H1 (cell line): Measurements from ENCODE around the gene GRIA1. TPM values are rescaled to one million over a fixed set of nuclear protein-coding genes. Genes with fewer than 3 reads are reported as not detected.

ENCODE experiments used
- CTCF ChIA-PET: fragments of 300-600 bp; sonication (Branson Sonifier 250); formaldehyde crosslinking; loops from one replicate; lab custom pipeline; 2021; ENCODE audit not compliant: partially characterized antibody; lab: Charles Lee
- POLR2A ChIA-PET: fragments of 300-600 bp; sonication (Branson Sonifier 250); formaldehyde crosslinking; loops from one replicate; lab custom pipeline; 2021; ENCODE audit warnings: inconsistent platforms; ENCODE audit not compliant: partially characterized antibody; lab: Charles Lee
- DNase-seq, 2 experiments: peaks; one replicate each; pipeline versions ENCODE4 v3.0.0 to v3.0.0-alpha.2; 2010 to 2022; ENCODE audit warnings: low spot score in 2 of 2, low read depth in 1 of 2, mixed read lengths in 1 of 2
- FAIRE-seq: peaks from 2 replicates; lab custom pipeline; 2011; peaks lifted over from hg19 to GRCh38; lab: Jason Lieb, UNC
- H2AFZ ChIP-seq: 2 replicates; pipeline ENCODE4 v1.8.1; 2012; ENCODE audit warnings: low read length, inconsistent platforms
- H2AK5ac ChIP-seq: 2 replicates; pipeline ENCODE4 v1.6.1; 2013; ENCODE audit warnings: low read depth, low read length
- H2BK120ac ChIP-seq: replicated peaks from 2 replicates; pipeline ENCODE3; 2013; ENCODE audit warnings: low read depth, low read length, inconsistent platforms
- H2BK12ac ChIP-seq: 2 replicates; pipeline ENCODE4 v1.6.1; 2013; ENCODE audit warnings: low read depth, low read length
- H2BK15ac ChIP-seq: 2 replicates; pipeline ENCODE4 v1.6.1; 2013; ENCODE audit warnings: low read length
- H2BK20ac ChIP-seq: 2 replicates; pipeline ENCODE4 v1.6.1; 2013; ENCODE audit warnings: low read length
- H2BK5ac ChIP-seq: 2 replicates; pipeline ENCODE4 v1.6.1; 2013; ENCODE audit warnings: low read depth, low read length
- H3K14ac ChIP-seq: 2 replicates; pipeline ENCODE4 v1.6.1; 2013; ENCODE audit warnings: inconsistent platforms; ENCODE audit not compliant: insufficient read length
- H3K18ac ChIP-seq: 2 replicates; pipeline ENCODE4 v1.6.1; 2013; ENCODE audit warnings: low read length; ENCODE audit errors: extremely low read depth
- H3K23ac ChIP-seq: 2 replicates; pipeline ENCODE4 v1.6.1; 2013; ENCODE audit warnings: inconsistent platforms; ENCODE audit not compliant: insufficient read length
- H3K23me2 ChIP-seq: 2 replicates; pipeline ENCODE4 v1.6.1; 2013; ENCODE audit warnings: low read depth, low read length
- H3K27ac ChIP-seq: 2 replicates; pipeline ENCODE4 v1.6.1; 2011; ENCODE audit warnings: low read depth, low read length, inconsistent platforms
- H3K27me3 ChIP-seq, 4 experiments: replicated peaks in 1 of 4; 1 replicate in 1 of 4; 2 replicates in 3 of 4; pipeline versions ENCODE4 v1.6.1 to v1.8.1; 2011 to 2013; ENCODE audit warnings: low read length in 3 of 4, mild to moderate bottlenecking in 3 of 4, inconsistent platforms in 2 of 4, mixed read lengths in 2 of 4, moderate library complexity in 1 of 4; ENCODE audit not compliant: control insufficient read depth in 3 of 4, insufficient read depth in 3 of 4; ENCODE audit errors: extremely low read depth in 1 of 4
- H3K36me3 ChIP-seq, 4 experiments: 2 replicates each; pipeline versions ENCODE4 v1.6.1 to v1.8.1; 2011 to 2013; ENCODE audit warnings: mild to moderate bottlenecking in 4 of 4, low read length in 3 of 4, moderate library complexity in 2 of 4, control low read depth in 1 of 4, inconsistent platforms in 1 of 4; ENCODE audit not compliant: insufficient read depth in 4 of 4, control insufficient read depth in 2 of 4
- H3K4ac ChIP-seq: replicated peaks from 2 replicates; pipeline ENCODE3; 2013; ENCODE audit warnings: low read length, low read depth, mixed read lengths, inconsistent platforms; ENCODE audit not compliant: insufficient read length
- H3K4me1 ChIP-seq, 4 experiments: replicated peaks in 1 of 4; 1 replicate in 1 of 4; 2 replicates in 3 of 4; pipeline versions ENCODE4 v1.6.1 to v1.8.1; 2011 to 2013; ENCODE audit warnings: low read length in 3 of 4, inconsistent platforms in 2 of 4, mixed read lengths in 1 of 4; ENCODE audit not compliant: insufficient read depth in 4 of 4, control insufficient read depth in 3 of 4
- H3K4me2 ChIP-seq, 2 experiments: 2 replicates each; pipeline versions ENCODE4 v1.6.1 to v1.8.1; 2011 to 2013; ENCODE audit warnings: low read depth in 2 of 2, low read length in 2 of 2, control low read depth in 1 of 2, inconsistent platforms in 1 of 2, mild to moderate bottlenecking in 1 of 2; ENCODE audit not compliant: insufficient read depth in 1 of 2
- H3K4me3 ChIP-seq, 4 experiments: fragments of 200-600, 300-600 bp in 1 of 4; sonication (generic), shearing (Covaris generic), sonication (Bioruptor Twin) in 1 of 4; 2 replicates each; pipeline versions ENCODE4 v1.5.1 to v1.8.1; 2011 to 2016; ENCODE audit warnings: low read length in 4 of 4, low read depth in 3 of 4, control low read depth in 2 of 4, inconsistent platforms in 2 of 4, mild to moderate bottlenecking in 2 of 4, mixed read lengths in 1 of 4, moderate library complexity in 1 of 4; ENCODE audit not compliant: insufficient read depth in 2 of 4; ENCODE audit errors: extremely low read depth in 1 of 4
- H3K56ac ChIP-seq: replicated peaks from 2 replicates; pipeline ENCODE3; 2013; ENCODE audit warnings: low read depth, mild to moderate bottlenecking, mixed read lengths, low read length, inconsistent platforms; ENCODE audit not compliant: insufficient read length
- H3K79me1 ChIP-seq: 2 replicates; pipeline ENCODE4 v1.6.1; 2013; ENCODE audit warnings: low read depth, low read length, control low read depth
- H3K79me2 ChIP-seq, 2 experiments: 2 replicates each; pipeline versions ENCODE4 v1.6.1 to v1.8.1; 2012 to 2013; ENCODE audit warnings: low read length in 2 of 2, mild to moderate bottlenecking in 2 of 2, inconsistent platforms in 1 of 2; ENCODE audit not compliant: insufficient read depth in 2 of 2, control insufficient read depth in 1 of 2
- H3K9ac ChIP-seq, 4 experiments: replicated peaks in 1 of 4; 1 replicate in 1 of 4; 2 replicates in 3 of 4; pipeline versions ENCODE4 v1.6.1 to v1.8.1; 2011 to 2013; ENCODE audit warnings: low read depth in 3 of 4, low read length in 3 of 4, control low read depth in 2 of 4, mild to moderate bottlenecking in 2 of 4, moderate library complexity in 2 of 4, inconsistent platforms in 1 of 4; ENCODE audit errors: extremely low read depth in 1 of 4
- H3K9me3 ChIP-seq, 2 experiments: 2 replicates each; pipeline versions ENCODE4 v1.6.1 to v1.8.1; 2012 to 2013; ENCODE audit warnings: mild to moderate bottlenecking in 2 of 2, moderate library complexity in 2 of 2, control low read depth in 1 of 2, inconsistent platforms in 1 of 2, low read depth in 1 of 2, low read length in 1 of 2, mixed read lengths in 1 of 2; ENCODE audit not compliant: insufficient read depth in 2 of 2
- H4K20me1 ChIP-seq, 2 experiments: replicated peaks in 1 of 2; 2 replicates each; pipeline versions ENCODE3 to v1.8.1; 2011 to 2013; ENCODE audit warnings: inconsistent platforms in 2 of 2, low read length in 2 of 2, mild to moderate bottlenecking in 1 of 2; ENCODE audit not compliant: insufficient read depth in 2 of 2, control insufficient read depth in 1 of 2
- H4K5ac ChIP-seq: 2 replicates; pipeline ENCODE4 v1.6.1; 2013; ENCODE audit warnings: low read length, low read depth, mixed read lengths, inconsistent platforms; ENCODE audit not compliant: insufficient read length
- H4K8ac ChIP-seq: 2 replicates; pipeline ENCODE4 v1.8.0; 2013; ENCODE audit warnings: mild to moderate bottlenecking, moderate library complexity, low read length, inconsistent platforms; ENCODE audit not compliant: insufficient read depth; ENCODE audit errors: extremely low read depth
- H4K91ac ChIP-seq: replicated peaks from 2 replicates; pipeline ENCODE3; 2013; ENCODE audit warnings: low read length, mixed read lengths, inconsistent platforms; ENCODE audit not compliant: insufficient read length
- BCL11A ChIP-seq, 2 experiments: IDR thresholded peaks; one replicate each; pipeline ENCODE4 v1.6.1; 2011; ENCODE audit warnings: low read depth in 2 of 2, low read length in 2 of 2, mild to moderate bottlenecking in 2 of 2
- NANOG ChIP-seq: IDR thresholded peaks from 2 replicates; pipeline ENCODE4 v1.6.1; 2011; ENCODE audit warnings: low read length, low read depth, mild to moderate bottlenecking, inconsistent platforms; ENCODE audit not compliant: insufficient read depth, poor library complexity, severe bottlenecking
- TAF1 ChIP-seq: IDR thresholded peaks from 2 replicates; pipeline ENCODE4 v1.6.1; 2011; ENCODE audit warnings: mild to moderate bottlenecking, low read depth, low read length
- polyA plus RNA-seq, 7 experiments: library from polyadenylated mRNA; depleted of rRNA in 3 of 7; stranded (reverse) in 5 of 7; unstranded in 2 of 7; fragments of >200 nt in 5 of 7; fragments of 200-250 nt in 2 of 7; gene quantifications; 1 replicate in 5 of 7; 2 replicates in 1 of 7; 4 replicates in 1 of 7; pipeline versions ENCODE4 v1.2.1 to v1.2.3, GENCODE V29; 2011 to 2013; ENCODE audit warnings: missing spikeins in 2 of 7, mixed read lengths in 2 of 7
- total RNA-seq: library from RNA; stranded (reverse); fragmentation: NEBNext Ultra II Directional; extraction: Animal tissue kit (Norgen Biotek cat#: 25700); gene quantifications from 2 replicates; pipeline ENCODE4 v1.2.1, GENCODE V29; 2021

The GRIA1 gene
- total and polyA plus RNA-seq, 2 of the 8 experiments (the other 6 are each of a cell fraction or from before 2014, with no cell fraction given), result 0.97 to 2.5 TPM

DNA sequence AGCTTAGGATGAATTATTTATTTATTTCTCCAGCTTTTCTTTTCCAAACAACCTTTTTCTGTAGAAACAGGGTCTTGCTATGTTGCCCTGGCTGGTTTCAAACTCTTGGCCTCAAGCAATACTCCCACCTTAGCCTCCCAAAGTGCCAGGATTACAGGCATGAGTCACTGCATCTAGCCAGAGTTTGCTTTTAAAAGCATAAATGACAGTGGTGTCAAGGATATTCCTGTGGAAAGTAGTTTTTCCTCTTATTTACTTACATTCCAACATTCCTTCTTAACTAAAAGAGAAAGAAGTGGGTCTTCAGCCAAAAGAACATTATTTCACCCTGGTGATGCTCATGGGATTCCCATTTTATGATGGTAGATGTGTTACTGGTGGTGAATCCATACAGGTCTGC, 62.4 kb downstream of the GRIA1 start:
- Histone ChIP-seq H3K79me1 (no peaks in the 10 kb centered on the region), H3K4me2 (no peak overlapping the region; a peak in 1 of 4 replicates), H4K8ac (no peak overlapping the region), H4K5ac (no peak overlapping the region), H2BK20ac (no peak overlapping the region), H3K4me3 (no peak overlapping the region), H3K56ac (no peak overlapping the region), H3K23ac (no peak overlapping the region), H2BK15ac (no peak overlapping the region), H3K9ac (no peak overlapping the region), H3K36me3 (no peaks in the 10 kb centered on the region), H3K4me1 (peaks cover 0 to 12% (median 7%) of the 10 kb centered on the region in 4 experiments; a peak in 4 of 7 replicates), H3K27me3 (no peaks in the 10 kb centered on the region), H2AFZ (no peak overlapping the region), H2BK5ac (no peak overlapping the region), H3K27ac (no peak overlapping the region), H3K14ac (no peak overlapping the region), H3K23me2 (no peaks in the 10 kb centered on the region; the same call in 1 of the 2 replicates), H3K18ac (no peak overlapping the region), H2BK120ac (no peak overlapping the region), H3K4ac (no peak overlapping the region), H3K79me2 (no peaks in the 10 kb centered on the region), H4K20me1 (no peaks in the 10 kb centered on the region), H3K9me3 (no peaks in the 10 kb centered on the region), H2BK12ac (no peak overlapping the region), H4K91ac (no peak overlapping the region), H2AK5ac (no peak overlapping the region)
- no peak for TF ChIP-seq TAF1
- no peak for TF ChIP-seq BCL11A (IDR thresholded peaks at IDR 0.05; ENCODE audit: low read depth in 2 of 2, low read length in 2 of 2)
- TF ChIP-seq NANOG, result no peak
- POLR2A ChIA-PET, result no interaction called here
- CTCF ChIA-PET, result interaction anchor here (0.9 to 1.6 kb wide), 3 partner anchors 15 to 412 kb away, joined by 3 to 4 read pairs (median 3); no protein-coding TSS in a partner anchor
- DNase-seq, result no peak
- no peak for FAIRE-seq
